OCI-LY1 (cell line): ENCODE measurements around the gene GPR142.

Experiments
- H2AFZ ChIP-seq: fragments of 200-600 bp; sonication (generic), shearing (Covaris generic); 2 replicates; pipeline ENCODE4 v1.6.0; 2014; ENCODE audit warnings: antibody characterized with exemption, mild to moderate bottlenecking, low read length
- H3F3A ChIP-seq: fragments of 200-600 bp; sonication (generic), shearing (Covaris generic); 2 replicates; pipeline ENCODE4 v1.6.0; 2014; ENCODE audit warnings: mild to moderate bottlenecking, antibody characterized with exemption, low read length, moderate library complexity; ENCODE audit not compliant: insufficient read depth
- H3K27ac ChIP-seq: fragments of 200-600 bp; sonication (generic); 2 replicates; pipeline ENCODE4 v1.5.1; 2014; ENCODE audit warnings: low read length, mixed run types, mild to moderate bottlenecking, low read depth; ENCODE audit not compliant: poor library complexity, severe bottlenecking
- H3K27me3 ChIP-seq: fragments of 200-600 bp; sonication (generic); 2 replicates; pipeline ENCODE4 v1.6.0; 2014; ENCODE audit warnings: antibody characterized with exemption, mild to moderate bottlenecking, low read length, moderate library complexity; ENCODE audit not compliant: insufficient read depth
- H3K36me3 ChIP-seq: fragments of 200-600 bp; sonication (generic); 2 replicates; pipeline ENCODE4 v1.6.1; 2014; ENCODE audit warnings: mild to moderate bottlenecking, antibody characterized with exemption, low read length, moderate library complexity, mixed read lengths; ENCODE audit not compliant: insufficient read depth
- H3K4me1 ChIP-seq: fragments of 200-600 bp; sonication (generic); 2 replicates; pipeline ENCODE4 v1.5.1; 2014; ENCODE audit warnings: mild to moderate bottlenecking, low read length, moderate library complexity; ENCODE audit not compliant: insufficient read depth, severe bottlenecking
- H3K4me2 ChIP-seq: fragments of 200-600 bp; sonication (generic), shearing (Covaris generic); 2 replicates; pipeline ENCODE4 v1.6.1; 2014; ENCODE audit warnings: low read length
- H3K4me3 ChIP-seq: fragments of 200-600 bp; sonication (generic); 2 replicates; pipeline ENCODE4 v1.5.1; 2014; ENCODE audit warnings: low read length, low read depth, mild to moderate bottlenecking, mixed read lengths; ENCODE audit not compliant: poor library complexity, severe bottlenecking
- H3K79me2 ChIP-seq: fragments of 200-600 bp; shearing (Covaris generic); 2 replicates; pipeline ENCODE4 v1.6.1; 2016; ENCODE audit warnings: mixed run types, low read length, mixed read lengths; ENCODE audit not compliant: insufficient read depth
- H3K9ac ChIP-seq: fragments of 200-600 bp; sonication (generic), shearing (Covaris generic); 2 replicates; pipeline ENCODE4 v1.6.1; 2014; ENCODE audit warnings: mild to moderate bottlenecking, low read length, mixed read lengths
- H3K9me2 ChIP-seq: fragments of 200-600 bp; sonication (generic), shearing (Covaris generic); 2 replicates; pipeline ENCODE4 v1.6.1; 2014; ENCODE audit warnings: low read depth, mild to moderate bottlenecking, low read length, mixed read lengths
- H3K9me3 ChIP-seq: fragments of 200-600 bp; shearing (Covaris generic); 2 replicates; pipeline ENCODE4 v1.6.1; 2014; ENCODE audit warnings: low read length, mixed read lengths
- H4K20me1 ChIP-seq: fragments of 200-600 bp; sonication (generic), shearing (Covaris generic); 2 replicates; pipeline ENCODE4 v1.6.0; 2016; ENCODE audit warnings: mild to moderate bottlenecking, low read length; ENCODE audit not compliant: insufficient read depth
- CTCF ChIP-seq: fragments of 200-600 bp; sonication (generic), shearing (Covaris generic); IDR thresholded peaks from 2 replicates; pipeline ENCODE4 v1.5.1; 2017; ENCODE audit warnings: mild to moderate bottlenecking, antibody characterized with exemption, low read length, moderate library complexity, mixed read lengths
- EZH2 ChIP-seq: fragments of 200-600 bp; sonication (generic), shearing (Covaris generic); IDR thresholded peaks from 2 replicates; pipeline ENCODE4 v1.8.0; 2017; ENCODE audit warnings: borderline replicate concordance, mixed run types, mild to moderate bottlenecking, antibody characterized with exemption, low read length, moderate library complexity, mixed read lengths

GPR142 gene

GRCh38 chr17:74408262-74408661 is 41.0 kb downstream of the GPR142 start:
- no peak overlapping the region for H2AFZ ChIP-seq
- no peaks in the 10 kb centered on the region for H3K9me2 ChIP-seq
- TF ChIP-seq CTCF (no peak), EZH2 (no peak)
- H3F3A ChIP-seq, result no peaks in the 10 kb centered on the region
- H3K27me3 ChIP-seq, result no peaks in the 10 kb centered on the region
- H3K4me1 ChIP-seq, result no peaks in the 10 kb centered on the region
- no peaks in the 10 kb centered on the region for H4K20me1 ChIP-seq
- no peaks in the 10 kb centered on the region for H3K9me3 ChIP-seq
- no peak overlapping the region for H3K27ac ChIP-seq
- H3K9ac ChIP-seq, result no peak overlapping the region
- no peaks in the 10 kb centered on the region for H3K79me2 ChIP-seq
- no peak overlapping the region for H3K4me3 ChIP-seq
- no peak overlapping the region for H3K4me2 ChIP-seq
- H3K36me3 ChIP-seq, result no peaks in the 10 kb centered on the region

GRCh38 chr17:74408815-74409214 is 41.5 kb downstream of the GPR142 start:
- no peak for TF ChIP-seq CTCF
- TF ChIP-seq EZH2, result no peak
- H3K4me2 ChIP-seq, result no peak overlapping the region
- H3K4me3 ChIP-seq, result no peak overlapping the region
- no peaks in the 10 kb centered on the region for H4K20me1 ChIP-seq
- H3K9me2 ChIP-seq, result no peaks in the 10 kb centered on the region
- H3K27me3 ChIP-seq, result no peaks in the 10 kb centered on the region
- no peaks in the 10 kb centered on the region for H3K36me3 ChIP-seq
- no peaks in the 10 kb centered on the region for H3K9me3 ChIP-seq
- H3K79me2 ChIP-seq, result no peaks in the 10 kb centered on the region
- H2AFZ ChIP-seq, result no peak overlapping the region
- no peak overlapping the region for H3K27ac ChIP-seq
- no peaks in the 10 kb centered on the region for H3K4me1 ChIP-seq
- H3K9ac ChIP-seq, result no peak overlapping the region
- no peaks in the 10 kb centered on the region for H3F3A ChIP-seq

DNA sequence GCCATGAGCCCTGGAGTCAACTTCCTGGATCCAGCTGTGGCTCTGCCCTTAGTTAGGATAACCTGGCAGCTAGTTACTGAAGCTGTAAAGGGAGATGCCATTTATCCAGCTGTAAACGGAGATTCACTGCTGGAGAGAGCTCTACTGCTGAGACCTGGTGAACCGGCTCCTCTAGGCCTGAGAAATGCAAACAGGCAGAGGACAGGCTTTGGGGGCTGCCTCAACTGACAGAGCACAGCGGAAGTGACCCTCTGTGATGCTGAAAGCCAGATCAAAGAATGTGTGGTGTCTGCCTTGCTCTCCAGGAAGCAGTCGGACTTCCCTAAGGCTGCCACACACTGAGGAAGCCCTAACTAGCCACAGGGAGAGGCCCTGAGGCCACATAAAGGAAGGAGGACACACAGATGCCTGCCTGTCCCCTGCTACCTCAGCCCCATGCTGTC is 42.7 kb downstream of the GPR142 start:
- Histone ChIP-seq H3K9ac (no peak overlapping the region), H3F3A (no peaks in the 10 kb centered on the region), H3K4me2 (no peak overlapping the region)

More for the DNA sequence above, 42.7 kb downstream of the GPR142 start:
- Histone ChIP-seq H3K27me3 (no peaks in the 10 kb centered on the region), H3K4me3 (no peak overlapping the region), H3K4me1 (no peaks in the 10 kb centered on the region), H3K36me3 (no peaks in the 10 kb centered on the region), H4K20me1 (no peaks in the 10 kb centered on the region), H3K27ac (no peak overlapping the region), H3K79me2 (no peaks in the 10 kb centered on the region), H3K9me2 (no peaks in the 10 kb centered on the region), H2AFZ (no peak overlapping the region), H3K9me3 (no peaks in the 10 kb centered on the region)
- TF ChIP-seq CTCF (no peak), EZH2 (no peak)
